Gastroesophageal sphincter (tissue), 3 donors: ENCODE data around the gene ARHGEF19.

Experiments
- EP300 ChIP-seq: sonication (generic); formaldehyde crosslinking; IDR thresholded peaks from one replicate; pipeline ENCODE4 v1.6.1; 2017; ENCODE audit warnings: antibody characterized with exemption, mild to moderate bottlenecking
- POLR2AphosphoS5 ChIP-seq: sonication (generic); formaldehyde crosslinking; IDR thresholded peaks from one replicate; pipeline ENCODE4 v1.6.1; 2017; ENCODE audit warnings: antibody characterized with exemption
- TF ChIP-seq, protein P1 (sequence below), 4 experiments: fragments of 200-600 bp in 2 of 4; fragments of 450-650 bp in 2 of 4; sonication (generic) in 1 of 4; IDR thresholded peaks; one replicate each; pipeline ENCODE4 v1.5.1; 2017 to 2019; ENCODE audit warnings: antibody characterized with exemption in 4 of 4, mild to moderate bottlenecking in 2 of 4, moderate library complexity in 2 of 4

DNA sequence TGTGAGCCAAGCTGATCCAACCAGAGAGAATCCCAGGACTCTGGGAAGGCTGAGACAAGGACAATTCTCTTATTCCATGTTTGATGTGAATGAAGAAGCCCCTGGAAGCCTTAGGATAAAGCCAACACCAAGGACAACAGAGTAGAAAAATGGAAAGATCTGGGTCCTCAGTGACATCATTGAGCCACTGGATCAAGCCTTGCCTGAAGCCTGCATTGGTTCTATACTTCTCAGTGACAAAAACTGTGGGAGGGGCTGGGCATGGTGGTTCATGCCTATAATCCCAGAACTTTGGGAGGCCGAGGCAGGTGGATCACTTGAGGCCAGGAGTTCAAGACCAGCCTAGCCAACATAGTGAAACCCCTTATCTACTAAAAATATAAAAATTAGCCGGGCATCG is 15.6 kb downstream of the ARHGEF19 start:
- TF ChIP-seq POLR2AphosphoS5 = no peak
- TF ChIP-seq, protein P1, sequence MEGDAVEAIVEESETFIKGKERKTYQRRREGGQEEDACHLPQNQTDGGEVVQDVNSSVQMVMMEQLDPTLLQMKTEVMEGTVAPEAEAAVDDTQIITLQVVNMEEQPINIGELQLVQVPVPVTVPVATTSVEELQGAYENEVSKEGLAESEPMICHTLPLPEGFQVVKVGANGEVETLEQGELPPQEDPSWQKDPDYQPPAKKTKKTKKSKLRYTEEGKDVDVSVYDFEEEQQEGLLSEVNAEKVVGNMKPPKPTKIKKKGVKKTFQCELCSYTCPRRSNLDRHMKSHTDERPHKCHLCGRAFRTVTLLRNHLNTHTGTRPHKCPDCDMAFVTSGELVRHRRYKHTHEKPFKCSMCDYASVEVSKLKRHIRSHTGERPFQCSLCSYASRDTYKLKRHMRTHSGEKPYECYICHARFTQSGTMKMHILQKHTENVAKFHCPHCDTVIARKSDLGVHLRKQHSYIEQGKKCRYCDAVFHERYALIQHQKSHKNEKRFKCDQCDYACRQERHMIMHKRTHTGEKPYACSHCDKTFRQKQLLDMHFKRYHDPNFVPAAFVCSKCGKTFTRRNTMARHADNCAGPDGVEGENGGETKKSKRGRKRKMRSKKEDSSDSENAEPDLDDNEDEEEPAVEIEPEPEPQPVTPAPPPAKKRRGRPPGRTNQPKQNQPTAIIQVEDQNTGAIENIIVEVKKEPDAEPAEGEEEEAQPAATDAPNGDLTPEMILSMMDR (IDR thresholded peaks at IDR 0.05) = no peak
- TF ChIP-seq EP300 = no peak
